GM19468 (cell line): ENCODE data around the gene BCL2L13.
"Not testable (repeated sequence)": the region's sequence is repeated elsewhere in the genome, so short reads cannot be mapped to it uniquely, and the experiment has no call there.

Source experiments
- ATAC-seq: cut with Tn5 transposase; IDR thresholded peaks from one replicate; pipeline ENCODE4 v1.9.1; 2021; ENCODE audit warnings: mild to moderate bottlenecking, moderate library complexity, moderate number of reproducible peaks; ENCODE audit not compliant: unreplicated experiment; ENCODE audit errors: extremely low read depth

Gene BCL2L13

GRCh38 chr22:17684245-17684644, 45.7 kb downstream of the BCL2L13 start:
- no peak for ATAC-seq

- ATAC-seq = no peak
Measured at GRCh38 chr22:17692841-17693240, 54.3 kb downstream of the BCL2L13 start.

GRCh38 chr22:17694193-17694592, 55.6 kb downstream of the BCL2L13 start:
- no peak for ATAC-seq

GRCh38 chr22:17694752-17695151, 56.2 kb downstream of the BCL2L13 start:
- ATAC-seq = no peak

- ATAC-seq = no peak
Measured at GRCh38 chr22:17695986-17696385, 57.4 kb downstream of the BCL2L13 start.

- ATAC-seq = not testable (repeated sequence)
Measured at GRCh38 chr22:17697196-17697595, 58.6 kb downstream of the BCL2L13 start.

- ATAC-seq = not testable (repeated sequence)
Measured at GRCh38 chr22:17698276-17698675, 59.7 kb downstream of the BCL2L13 start.

GRCh38 chr22:17698948-17699347, 60.4 kb downstream of the BCL2L13 start:
- no peak for ATAC-seq

- no peak for ATAC-seq
Measured at GRCh38 chr22:17699696-17700340, 61.3 kb downstream of the BCL2L13 start.

- ATAC-seq = no peak
Measured at GRCh38 chr22:17700778-17701177, 62.2 kb downstream of the BCL2L13 start.

- ATAC-seq = no peak
Measured at GRCh38 chr22:17703811-17704210, 65.3 kb downstream of the BCL2L13 start.

GRCh38 chr22:17705546-17705945, 67.0 kb downstream of the BCL2L13 start:
- no peak for ATAC-seq

GRCh38 chr22:17705951-17706900, 67.7 kb downstream of the BCL2L13 start:
- peak; percentile 71 for ATAC-seq

- no peak for ATAC-seq
Measured at GRCh38 chr22:17706947-17707346, 68.4 kb downstream of the BCL2L13 start.

- no peak for ATAC-seq
Measured at GRCh38 chr22:17707526-17707925, 69.0 kb downstream of the BCL2L13 start.

GRCh38 chr22:17710023-17710422, 71.5 kb downstream of the BCL2L13 start:
- ATAC-seq = no peak

GRCh38 chr22:17712441-17712840, 73.9 kb downstream of the BCL2L13 start:
- no peak for ATAC-seq

- no peak for ATAC-seq
Measured at GRCh38 chr22:17716529-17716928, 78.0 kb downstream of the BCL2L13 start.

- no peak for ATAC-seq
Measured at GRCh38 chr22:17717708-17718107, 79.2 kb downstream of the BCL2L13 start.

GRCh38 chr22:17719911-17720310, 81.4 kb downstream of the BCL2L13 start:
- ATAC-seq = no peak

- ATAC-seq = no peak
Measured at GRCh38 chr22:17724241-17724640, 85.7 kb downstream of the BCL2L13 start.
